GM20000 (cell line): ENCODE data around the gene ABCC2.

Source experiments
- DNase-seq: peaks from one replicate; pipeline ENCODE4 v3.0.0; 2012; ENCODE audit warnings: low spot score
- TF ChIP-seq, protein P1 (sequence below): IDR thresholded peaks from 2 replicates; pipeline ENCODE4 v1.5.1; 2012; ENCODE audit warnings: mild to moderate bottlenecking, control low read depth; ENCODE audit errors: extremely low read depth, missing control alignments

Gene ABCC2

DNA sequence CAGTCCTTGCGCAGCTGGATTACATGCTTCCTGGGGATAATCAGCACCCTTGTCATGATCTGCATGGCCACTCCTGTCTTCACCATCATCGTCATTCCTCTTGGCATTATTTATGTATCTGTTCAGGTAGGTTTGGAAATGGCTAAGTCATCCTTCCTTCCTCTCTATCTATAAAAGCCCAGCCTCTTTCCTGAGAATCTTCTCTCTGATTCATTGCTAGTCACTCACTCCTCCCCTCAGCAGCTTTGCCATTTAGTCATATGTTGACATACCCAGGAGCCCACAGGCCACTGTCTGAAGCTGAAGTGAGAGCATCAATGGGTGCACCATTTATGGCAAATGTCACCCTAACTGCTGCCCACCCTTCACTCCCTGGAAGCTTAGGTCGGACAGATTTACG is 52.0 kb downstream of the ABCC2 start:
- TF ChIP-seq, protein P1, sequence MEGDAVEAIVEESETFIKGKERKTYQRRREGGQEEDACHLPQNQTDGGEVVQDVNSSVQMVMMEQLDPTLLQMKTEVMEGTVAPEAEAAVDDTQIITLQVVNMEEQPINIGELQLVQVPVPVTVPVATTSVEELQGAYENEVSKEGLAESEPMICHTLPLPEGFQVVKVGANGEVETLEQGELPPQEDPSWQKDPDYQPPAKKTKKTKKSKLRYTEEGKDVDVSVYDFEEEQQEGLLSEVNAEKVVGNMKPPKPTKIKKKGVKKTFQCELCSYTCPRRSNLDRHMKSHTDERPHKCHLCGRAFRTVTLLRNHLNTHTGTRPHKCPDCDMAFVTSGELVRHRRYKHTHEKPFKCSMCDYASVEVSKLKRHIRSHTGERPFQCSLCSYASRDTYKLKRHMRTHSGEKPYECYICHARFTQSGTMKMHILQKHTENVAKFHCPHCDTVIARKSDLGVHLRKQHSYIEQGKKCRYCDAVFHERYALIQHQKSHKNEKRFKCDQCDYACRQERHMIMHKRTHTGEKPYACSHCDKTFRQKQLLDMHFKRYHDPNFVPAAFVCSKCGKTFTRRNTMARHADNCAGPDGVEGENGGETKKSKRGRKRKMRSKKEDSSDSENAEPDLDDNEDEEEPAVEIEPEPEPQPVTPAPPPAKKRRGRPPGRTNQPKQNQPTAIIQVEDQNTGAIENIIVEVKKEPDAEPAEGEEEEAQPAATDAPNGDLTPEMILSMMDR: no peak
- DNase-seq: no peak

DNA sequence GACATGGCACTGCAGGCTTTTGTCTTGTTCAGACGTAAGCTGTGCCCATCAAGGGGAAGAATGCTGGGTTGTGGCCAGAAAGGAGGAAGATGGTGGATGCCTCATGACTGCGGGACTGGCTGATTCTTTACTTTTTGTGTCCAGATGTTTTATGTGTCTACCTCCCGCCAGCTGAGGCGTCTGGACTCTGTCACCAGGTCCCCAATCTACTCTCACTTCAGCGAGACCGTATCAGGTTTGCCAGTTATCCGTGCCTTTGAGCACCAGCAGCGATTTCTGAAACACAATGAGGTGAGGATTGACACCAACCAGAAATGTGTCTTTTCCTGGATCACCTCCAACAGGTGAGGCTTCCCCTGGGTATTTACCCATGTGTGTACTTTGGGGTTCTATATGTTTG is 53.5 kb downstream of the ABCC2 start:
- TF ChIP-seq, protein P1: no peak
- DNase-seq: no peak

DNA sequence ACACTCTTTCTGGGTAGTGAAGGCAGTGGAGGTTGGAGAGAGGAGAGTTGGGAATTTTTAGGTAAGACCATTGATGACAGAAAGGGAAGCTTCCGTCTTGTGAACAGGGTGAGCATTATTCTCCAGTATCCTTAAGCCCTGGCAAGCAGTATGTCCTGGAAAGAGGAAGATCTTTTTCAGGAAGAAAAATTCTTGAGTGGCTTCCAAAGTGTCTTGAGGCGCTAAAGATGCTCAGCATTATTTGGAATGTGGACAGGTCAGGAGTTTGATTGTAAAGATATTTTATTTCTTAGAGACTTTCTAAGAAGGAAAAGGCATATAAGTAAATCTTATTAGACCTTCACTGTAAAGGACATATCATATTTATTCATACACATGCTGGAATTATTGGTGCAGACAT is 54.3 kb downstream of the ABCC2 start:
- no peak for DNase-seq
- TF ChIP-seq, protein P1: no peak

DNA sequence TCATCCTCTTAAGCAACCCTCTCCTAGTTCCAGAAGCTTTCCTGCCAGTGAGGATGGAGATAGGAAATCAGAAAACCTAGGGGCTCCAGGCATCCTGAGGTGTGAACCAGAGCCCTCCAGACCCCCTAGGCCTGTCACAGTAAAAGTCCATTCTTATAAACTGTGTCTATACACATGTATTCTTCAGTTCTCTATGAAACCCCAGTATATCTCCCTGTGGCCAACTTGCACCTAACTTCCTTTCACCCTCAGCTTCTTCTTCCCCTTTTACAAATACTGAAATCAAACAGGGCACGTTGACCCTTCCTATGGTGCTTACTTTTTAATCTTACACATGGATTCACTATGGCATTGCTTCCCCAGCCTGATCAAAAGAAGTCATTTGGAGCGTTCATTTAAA is 58.4 kb downstream of the ABCC2 start:
- DNase-seq: peak; percentile 36

DNA sequence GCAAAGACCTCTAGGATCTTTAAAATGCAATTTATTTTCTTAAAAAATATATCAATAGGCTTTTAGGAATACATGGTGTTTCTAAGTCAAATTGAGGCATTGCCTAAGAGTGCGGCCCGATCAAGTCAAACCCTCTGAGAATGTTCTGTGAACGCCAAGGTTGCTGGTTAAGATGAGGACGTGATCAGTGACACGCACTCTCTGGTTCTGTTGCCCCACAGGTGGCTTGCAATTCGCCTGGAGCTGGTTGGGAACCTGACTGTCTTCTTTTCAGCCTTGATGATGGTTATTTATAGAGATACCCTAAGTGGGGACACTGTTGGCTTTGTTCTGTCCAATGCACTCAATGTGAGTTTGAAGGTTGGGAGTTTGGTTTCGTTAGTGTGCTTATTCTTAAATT is 59.3 kb downstream of the ABCC2 start:
- DNase-seq: no peak
- TF ChIP-seq, protein P1: no peak

DNA sequence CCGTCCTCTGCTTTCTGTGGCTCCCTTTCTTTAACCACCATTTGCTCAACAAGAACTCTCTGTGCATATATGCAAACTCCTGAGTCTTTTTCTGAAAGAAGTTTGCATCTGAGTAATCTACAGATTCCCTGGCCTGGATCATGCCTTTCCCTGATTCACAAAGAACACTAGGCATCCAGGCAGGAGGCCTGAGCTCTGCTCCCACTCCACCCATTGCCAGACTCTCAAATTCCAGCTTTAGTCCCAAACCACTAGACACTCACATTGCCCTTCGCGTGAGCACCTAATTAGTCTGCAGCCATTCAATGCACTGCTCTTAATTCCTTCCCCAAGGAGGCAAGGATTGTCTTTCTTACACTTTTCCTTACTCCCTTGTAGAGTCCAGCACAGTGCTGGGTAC is 60.9 kb downstream of the ABCC2 start:
- TF ChIP-seq, protein P1: no peak
- no peak for DNase-seq

DNA sequence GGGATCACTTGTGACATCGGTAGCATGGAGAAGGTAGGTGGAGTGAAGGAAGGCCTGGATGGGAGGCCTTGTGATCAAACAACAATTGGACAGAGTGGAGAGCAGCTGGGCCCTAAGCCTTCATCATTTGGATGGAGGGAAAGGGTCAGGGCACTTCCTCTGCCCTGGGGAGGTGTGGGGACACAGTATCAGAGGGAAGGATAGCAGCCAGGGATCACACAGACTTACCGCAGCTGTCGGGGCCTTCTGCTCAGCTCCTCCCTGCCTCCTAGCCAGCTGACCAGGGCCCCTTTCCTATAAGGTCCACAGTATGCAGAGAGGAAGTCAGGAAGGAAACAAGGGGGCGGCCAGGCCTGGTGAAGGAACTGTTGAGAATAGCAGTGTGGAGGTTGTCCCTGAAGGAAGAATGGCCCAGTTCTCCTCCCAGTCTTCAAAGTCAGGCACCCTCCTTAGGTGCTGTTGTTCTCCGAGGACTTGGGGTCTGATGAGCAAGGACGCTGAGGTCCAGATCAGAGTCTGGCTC is 62.1 kb downstream of the ABCC2 start:
- DNase-seq: no peak
- TF ChIP-seq, protein P1: no peak

DNA sequence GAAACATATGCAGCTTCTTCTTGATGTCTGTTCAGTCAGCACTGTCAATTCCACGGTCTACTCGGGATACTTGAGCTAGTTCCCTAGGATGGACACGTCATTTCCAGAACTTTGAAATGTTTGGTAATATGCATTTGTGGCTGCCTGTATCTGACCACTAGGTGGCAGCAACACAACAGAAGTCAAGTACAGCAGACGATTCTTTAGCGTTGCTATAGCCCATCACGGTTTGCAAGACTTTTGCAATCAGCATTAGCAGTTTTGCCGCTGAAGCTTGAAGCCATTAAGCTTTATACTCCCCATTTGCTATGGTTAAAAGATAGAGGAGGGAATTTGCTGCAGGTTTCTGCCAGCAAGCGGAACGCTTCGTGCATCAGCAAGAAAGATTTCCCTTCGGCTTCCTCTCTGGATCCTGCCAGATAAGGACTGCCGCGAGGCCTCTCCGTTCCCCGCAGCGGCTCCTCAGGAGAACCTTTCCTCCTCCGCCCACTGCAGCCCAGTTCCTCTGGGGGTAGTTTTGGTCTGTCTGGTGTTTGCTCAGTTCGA is 63.5 kb downstream of the ABCC2 start:
- TF ChIP-seq, protein P1: peak; percentile 86

More for the DNA sequence above, 63.5 kb downstream of the ABCC2 start:
- DNase-seq: peak; percentile 78
